Measurements from ENCODE around the gene FBXL13. TPM values are rescaled to one million over a fixed set of nuclear protein-coding genes. Genes with fewer than 3 reads are reported as not detected.

FBXL13 gene
- polyA plus RNA-seq, 1 experiment: 0.20 TPM

DNA sequence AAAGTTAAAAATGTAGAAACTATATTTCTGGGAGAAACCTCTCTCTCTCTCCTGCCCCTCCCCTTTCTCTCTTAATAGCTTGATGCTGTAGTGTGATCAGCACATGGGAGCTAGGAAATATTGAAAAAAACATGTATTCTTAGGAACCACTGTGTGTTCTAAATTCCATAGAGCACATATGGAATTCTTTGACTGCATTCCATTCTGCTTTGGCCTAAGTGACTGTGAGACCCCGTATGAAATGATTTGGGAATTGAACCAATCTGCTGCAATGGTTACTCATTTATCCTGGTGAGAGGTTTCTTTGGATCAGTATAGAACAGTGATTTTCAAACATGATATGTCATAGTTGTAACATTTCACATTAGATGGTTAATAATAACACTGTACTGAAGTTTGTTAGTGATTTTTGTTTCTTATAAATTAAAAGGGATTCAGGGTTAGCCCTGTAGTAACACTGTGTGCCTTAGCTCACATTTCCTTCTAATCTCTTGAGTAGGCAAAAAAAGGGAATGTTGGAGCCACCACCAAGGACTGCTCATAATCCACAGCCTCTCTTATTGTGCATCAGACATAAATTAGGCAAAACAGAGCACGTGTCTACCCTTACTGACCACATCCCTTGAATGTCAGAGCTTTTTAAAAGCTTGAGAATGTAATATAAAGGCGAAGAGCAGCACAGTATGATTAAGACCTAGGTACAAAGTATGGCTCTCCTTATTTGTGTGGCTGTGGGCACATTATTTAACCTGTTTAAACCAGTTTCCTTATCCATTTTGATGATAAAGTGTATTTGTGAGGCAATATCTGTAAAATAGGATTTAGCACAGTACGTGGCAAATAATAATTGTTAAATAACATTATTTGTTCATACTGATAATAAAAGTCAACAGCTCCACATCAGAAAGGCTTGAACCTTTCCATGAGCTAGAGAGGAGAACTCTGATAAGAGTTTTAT is 256.7 kb downstream of the FBXL13 start:
- ChIA-PET CTCF (interaction anchor here (1.2 to 1.4 kb wide), 2 partner anchors 8 to 29 kb away, joined by 3 to 5 read pairs; no protein-coding TSS in a partner anchor), POLR2A (no interaction called here)
- TF ChIP-seq, protein P1, sequence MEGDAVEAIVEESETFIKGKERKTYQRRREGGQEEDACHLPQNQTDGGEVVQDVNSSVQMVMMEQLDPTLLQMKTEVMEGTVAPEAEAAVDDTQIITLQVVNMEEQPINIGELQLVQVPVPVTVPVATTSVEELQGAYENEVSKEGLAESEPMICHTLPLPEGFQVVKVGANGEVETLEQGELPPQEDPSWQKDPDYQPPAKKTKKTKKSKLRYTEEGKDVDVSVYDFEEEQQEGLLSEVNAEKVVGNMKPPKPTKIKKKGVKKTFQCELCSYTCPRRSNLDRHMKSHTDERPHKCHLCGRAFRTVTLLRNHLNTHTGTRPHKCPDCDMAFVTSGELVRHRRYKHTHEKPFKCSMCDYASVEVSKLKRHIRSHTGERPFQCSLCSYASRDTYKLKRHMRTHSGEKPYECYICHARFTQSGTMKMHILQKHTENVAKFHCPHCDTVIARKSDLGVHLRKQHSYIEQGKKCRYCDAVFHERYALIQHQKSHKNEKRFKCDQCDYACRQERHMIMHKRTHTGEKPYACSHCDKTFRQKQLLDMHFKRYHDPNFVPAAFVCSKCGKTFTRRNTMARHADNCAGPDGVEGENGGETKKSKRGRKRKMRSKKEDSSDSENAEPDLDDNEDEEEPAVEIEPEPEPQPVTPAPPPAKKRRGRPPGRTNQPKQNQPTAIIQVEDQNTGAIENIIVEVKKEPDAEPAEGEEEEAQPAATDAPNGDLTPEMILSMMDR (IDR thresholded peaks at IDR 0.05; ENCODE audit: insufficient read depth, low read depth, low read length): no peak
- Histone ChIP-seq H3K4me3 (ENCODE audit: low read depth, low read length) (no peak overlapping the region), H3K27me3 (ENCODE audit: control insufficient read depth, insufficient read depth, low read length) (no peaks in the 10 kb centered on the region), H3K36me3 (ENCODE audit: control insufficient read depth, insufficient read depth, low read length) (no peaks in the 10 kb centered on the region)
- DNase-seq (ENCODE audit: low read depth): no peak

DNA sequence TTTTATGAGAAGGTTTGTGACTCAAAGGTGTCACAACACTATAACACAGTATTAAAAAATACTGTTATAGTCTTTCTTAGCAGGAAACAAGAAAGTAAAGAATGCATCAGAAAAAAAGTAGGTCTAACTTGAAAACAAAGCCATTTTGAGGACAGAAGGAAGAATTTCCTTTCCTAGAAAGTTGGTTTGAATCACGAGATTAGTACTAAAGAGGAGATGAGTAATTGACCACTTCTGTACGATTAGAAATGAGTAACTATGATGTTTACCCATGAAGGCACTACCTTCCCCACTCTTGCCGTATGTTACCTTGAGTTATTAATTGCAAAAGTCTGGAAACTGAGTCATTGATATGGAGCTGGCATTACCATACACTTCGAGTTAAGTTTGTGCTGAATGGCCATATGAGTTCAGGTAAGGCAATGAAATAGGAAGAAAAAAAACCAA is 260.5 kb downstream of the FBXL13 start:
- peak; percentile 15 for DNase-seq (ENCODE audit: low read depth)
- no peaks in the 10 kb centered on the region for H3K36me3 ChIP-seq (ENCODE audit: control insufficient read depth, insufficient read depth, low read length)
- POLR2A ChIA-PET: no interaction called here
- TF ChIP-seq, protein P1 (IDR thresholded peaks at IDR 0.05; ENCODE audit: insufficient read depth, low read depth, low read length): no peak
- CTCF ChIA-PET: interaction anchor here (1.5 kb wide), 1 partner anchor 103 kb away, joined by 5 read pairs; no protein-coding TSS in a partner anchor
- no peaks in the 10 kb centered on the region for H3K27me3 ChIP-seq (ENCODE audit: control insufficient read depth, insufficient read depth, low read length)
- H3K4me3 ChIP-seq (ENCODE audit: low read depth, low read length): no peak overlapping the region

DNA sequence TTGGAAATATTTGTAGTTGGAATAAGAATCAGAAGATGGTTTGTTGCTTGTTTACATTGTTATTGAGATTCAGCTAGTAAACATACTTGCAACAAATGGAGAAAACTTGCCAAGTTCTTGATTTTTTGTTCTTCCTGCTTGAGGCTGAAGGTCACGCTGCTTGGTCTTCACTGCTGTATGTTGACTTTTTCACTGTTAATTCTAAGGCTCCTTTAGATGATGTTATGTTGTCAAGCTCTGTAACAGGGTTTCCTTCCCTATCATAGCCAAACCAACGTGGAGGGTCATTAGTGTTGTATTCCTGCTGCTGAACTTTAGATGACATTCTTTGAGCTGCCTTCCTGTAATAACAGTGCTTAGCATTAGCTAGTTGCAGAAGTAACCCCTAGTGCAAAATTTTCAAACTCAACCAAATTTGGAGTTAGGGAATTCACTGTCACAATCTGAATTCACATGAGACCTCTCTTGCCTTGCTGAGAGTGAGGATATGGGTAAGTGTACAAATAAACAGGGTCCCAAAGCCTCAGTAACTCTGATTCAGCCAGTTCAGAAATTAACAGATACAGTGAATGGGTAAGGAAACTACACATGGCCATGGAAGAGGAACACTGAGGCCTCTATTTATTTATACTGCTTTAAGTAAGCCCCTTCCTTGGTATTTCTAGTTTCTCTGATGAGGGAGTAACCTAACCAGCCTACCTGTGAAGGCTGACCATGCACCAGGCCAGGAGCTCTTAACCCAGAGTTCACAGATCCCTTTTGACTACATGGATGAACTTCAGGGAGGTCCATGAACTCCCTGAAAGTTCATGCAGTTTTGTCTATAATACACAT is 261.2 kb downstream of the FBXL13 start:
- H3K4me3 ChIP-seq (ENCODE audit: low read depth, low read length): no peak overlapping the region
- H3K27me3 ChIP-seq (ENCODE audit: control insufficient read depth, insufficient read depth, low read length): no peaks in the 10 kb centered on the region
- TF ChIP-seq, protein P1 (IDR thresholded peaks at IDR 0.05; ENCODE audit: insufficient read depth, low read depth, low read length): no peak
- ChIA-PET POLR2A (no interaction called here), CTCF (interaction anchor here (1.5 kb wide), 1 partner anchor 103 kb away, joined by 5 read pairs; no protein-coding TSS in a partner anchor)
- no peak for DNase-seq (ENCODE audit: low read depth)
- no peaks in the 10 kb centered on the region for H3K36me3 ChIP-seq (ENCODE audit: control insufficient read depth, insufficient read depth, low read length)

DNA sequence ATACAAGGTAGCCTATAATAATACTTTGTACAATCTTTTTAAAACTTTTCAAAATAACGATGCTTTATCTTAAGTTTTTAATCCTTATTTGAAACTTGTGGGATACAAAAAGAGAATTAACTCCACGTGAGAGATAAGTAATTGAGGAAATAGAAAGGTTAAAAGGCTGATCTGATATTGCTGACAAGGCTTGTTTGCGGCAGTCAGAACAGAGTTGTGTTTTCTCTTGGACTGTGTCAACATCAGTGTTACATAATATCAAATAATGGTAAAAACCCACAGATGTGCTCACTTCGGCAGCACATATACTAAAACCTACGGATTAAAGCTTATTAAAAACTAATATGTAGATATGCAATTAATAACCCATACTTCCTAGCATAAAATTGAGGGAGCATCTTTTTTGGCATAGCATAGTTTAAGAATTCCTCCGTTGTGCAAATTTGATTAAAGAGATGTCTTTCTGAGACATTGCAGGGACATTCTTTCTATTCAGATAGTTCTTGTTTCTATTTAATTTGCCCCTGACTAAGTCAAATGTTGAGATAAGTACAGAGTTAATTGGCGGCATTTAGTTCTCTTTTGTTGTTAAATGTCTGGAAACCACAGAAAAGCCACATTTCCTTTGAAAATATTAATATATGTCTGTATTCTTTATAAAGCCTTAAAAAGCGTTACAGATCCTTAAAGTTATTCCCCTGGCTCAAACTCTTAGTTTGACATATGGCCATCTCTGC is 262.5 kb downstream of the FBXL13 start:
- H3K36me3 ChIP-seq (ENCODE audit: control insufficient read depth, insufficient read depth, low read length): no peaks in the 10 kb centered on the region
- no peak for DNase-seq (ENCODE audit: low read depth)
- TF ChIP-seq, protein P1 (IDR thresholded peaks at IDR 0.05; ENCODE audit: insufficient read depth, low read depth, low read length): no peak
- H3K4me3 ChIP-seq (ENCODE audit: low read depth, low read length): no peak overlapping the region
- no peaks in the 10 kb centered on the region for H3K27me3 ChIP-seq (ENCODE audit: control insufficient read depth, insufficient read depth, low read length)
- CTCF ChIA-PET: interaction anchor here (1.3 kb wide), 1 partner anchor 8 kb away, joined by 4 read pairs; no protein-coding TSS in a partner anchor
- POLR2A ChIA-PET: no interaction called here
